NB4 (cell line): ENCODE data around the gene SFSWAP.

ENCODE experiments used
- DNase-seq: peaks from one replicate; pipeline ENCODE4 v3.0.0; 2010; ENCODE audit warnings: low read depth
- H3K4me3 ChIP-seq: one replicate; pipeline ENCODE4 v1.5.1; 2011; ENCODE audit warnings: mild to moderate bottlenecking, low read depth, low read length, moderate library complexity
- MYC ChIP-seq: IDR thresholded peaks from 2 replicates; pipeline ENCODE4 v1.6.1; 2011; ENCODE audit warnings: low read depth, low read length
- POLR2A ChIP-seq: IDR thresholded peaks from 2 replicates; pipeline ENCODE4 v1.6.1; 2011; ENCODE audit warnings: mild to moderate bottlenecking; ENCODE audit not compliant: insufficient read length; ENCODE audit errors: extremely low read depth
- TF ChIP-seq, protein P1 (sequence below): IDR thresholded peaks from one replicate; pipeline ENCODE4 v1.5.1; 2012; ENCODE audit warnings: low read depth, low read length
- TF ChIP-seq, protein P2 (sequence below): IDR thresholded peaks from 2 replicates; pipeline ENCODE4 v1.6.1; 2011; ENCODE audit warnings: low read depth, low read length

Gene SFSWAP

DNA sequence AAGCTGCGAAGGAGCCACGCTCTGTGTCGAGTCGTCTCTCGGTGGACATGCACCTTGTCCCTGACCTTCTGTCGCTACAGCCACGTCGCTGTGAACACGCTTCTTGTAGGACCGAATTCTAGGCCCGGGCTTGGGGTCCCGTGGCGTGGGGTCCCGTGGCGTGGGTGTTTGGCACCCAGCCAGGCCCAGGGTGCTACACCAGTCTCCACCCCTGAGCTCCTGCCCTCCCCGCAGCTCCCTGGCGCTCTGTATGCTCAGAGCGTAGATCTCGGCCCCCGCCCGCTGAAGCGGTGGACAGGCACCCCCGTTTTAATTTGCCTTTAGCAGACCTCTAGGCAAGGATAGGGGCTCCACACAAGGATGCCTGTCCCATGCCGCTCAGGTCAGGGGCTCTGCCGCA, 133.8 kb downstream of the SFSWAP start:
- no peak overlapping the region for H3K4me3 ChIP-seq
- no peak for DNase-seq
- TF ChIP-seq POLR2A (no peak), MYC (no peak)
- TF ChIP-seq, protein P1, sequence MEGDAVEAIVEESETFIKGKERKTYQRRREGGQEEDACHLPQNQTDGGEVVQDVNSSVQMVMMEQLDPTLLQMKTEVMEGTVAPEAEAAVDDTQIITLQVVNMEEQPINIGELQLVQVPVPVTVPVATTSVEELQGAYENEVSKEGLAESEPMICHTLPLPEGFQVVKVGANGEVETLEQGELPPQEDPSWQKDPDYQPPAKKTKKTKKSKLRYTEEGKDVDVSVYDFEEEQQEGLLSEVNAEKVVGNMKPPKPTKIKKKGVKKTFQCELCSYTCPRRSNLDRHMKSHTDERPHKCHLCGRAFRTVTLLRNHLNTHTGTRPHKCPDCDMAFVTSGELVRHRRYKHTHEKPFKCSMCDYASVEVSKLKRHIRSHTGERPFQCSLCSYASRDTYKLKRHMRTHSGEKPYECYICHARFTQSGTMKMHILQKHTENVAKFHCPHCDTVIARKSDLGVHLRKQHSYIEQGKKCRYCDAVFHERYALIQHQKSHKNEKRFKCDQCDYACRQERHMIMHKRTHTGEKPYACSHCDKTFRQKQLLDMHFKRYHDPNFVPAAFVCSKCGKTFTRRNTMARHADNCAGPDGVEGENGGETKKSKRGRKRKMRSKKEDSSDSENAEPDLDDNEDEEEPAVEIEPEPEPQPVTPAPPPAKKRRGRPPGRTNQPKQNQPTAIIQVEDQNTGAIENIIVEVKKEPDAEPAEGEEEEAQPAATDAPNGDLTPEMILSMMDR: no peak
- TF ChIP-seq, protein P2, sequence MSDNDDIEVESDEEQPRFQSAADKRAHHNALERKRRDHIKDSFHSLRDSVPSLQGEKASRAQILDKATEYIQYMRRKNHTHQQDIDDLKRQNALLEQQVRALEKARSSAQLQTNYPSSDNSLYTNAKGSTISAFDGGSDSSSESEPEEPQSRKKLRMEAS: no peak

DNA sequence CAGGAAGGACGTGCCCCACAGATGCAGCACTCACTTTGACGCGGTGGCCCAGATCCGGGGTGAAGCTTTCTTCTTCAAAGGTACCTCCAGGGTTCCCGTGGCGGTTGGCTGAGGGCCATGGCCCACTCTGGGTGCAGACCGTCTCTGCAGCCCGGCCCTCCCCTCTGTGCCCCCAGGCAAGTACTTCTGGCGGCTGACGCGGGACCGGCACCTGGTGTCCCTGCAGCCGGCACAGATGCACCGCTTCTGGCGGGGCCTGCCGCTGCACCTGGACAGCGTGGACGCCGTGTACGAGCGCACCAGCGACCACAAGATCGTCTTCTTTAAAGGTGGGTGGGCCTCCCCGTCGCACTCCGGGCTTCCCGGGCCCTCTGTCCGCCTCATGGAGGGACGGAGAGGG, 134.2 kb downstream of the SFSWAP start:
- no peak for DNase-seq
- TF ChIP-seq POLR2A (no peak), MYC (no peak)
- H3K4me3 ChIP-seq: no peak overlapping the region

DNA sequence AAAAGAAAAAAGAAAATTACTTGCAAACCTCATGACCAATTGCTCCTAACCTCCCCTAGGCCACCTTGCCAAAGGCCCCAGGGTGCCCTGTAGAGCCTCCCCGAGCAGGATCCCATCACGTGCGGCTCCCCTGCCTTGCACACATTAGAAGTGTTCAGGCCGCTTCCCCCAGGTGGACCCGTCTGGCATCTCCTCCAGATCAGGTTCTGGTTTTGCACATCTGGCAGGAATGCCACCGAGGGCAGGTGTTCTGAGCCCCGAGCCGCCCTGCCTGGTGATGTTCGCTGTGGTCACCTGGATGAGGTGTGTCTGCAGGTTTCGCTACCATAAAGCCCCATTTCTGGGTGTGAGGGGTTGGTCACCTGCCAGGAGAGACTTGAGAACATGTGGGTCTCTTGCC, 136.6 kb downstream of the SFSWAP start:
- no peak for DNase-seq
- no peak overlapping the region for H3K4me3 ChIP-seq
- TF ChIP-seq MYC (no peak), POLR2A (no peak)
- TF ChIP-seq, protein P1: no peak
- TF ChIP-seq, protein P2: no peak

DNA sequence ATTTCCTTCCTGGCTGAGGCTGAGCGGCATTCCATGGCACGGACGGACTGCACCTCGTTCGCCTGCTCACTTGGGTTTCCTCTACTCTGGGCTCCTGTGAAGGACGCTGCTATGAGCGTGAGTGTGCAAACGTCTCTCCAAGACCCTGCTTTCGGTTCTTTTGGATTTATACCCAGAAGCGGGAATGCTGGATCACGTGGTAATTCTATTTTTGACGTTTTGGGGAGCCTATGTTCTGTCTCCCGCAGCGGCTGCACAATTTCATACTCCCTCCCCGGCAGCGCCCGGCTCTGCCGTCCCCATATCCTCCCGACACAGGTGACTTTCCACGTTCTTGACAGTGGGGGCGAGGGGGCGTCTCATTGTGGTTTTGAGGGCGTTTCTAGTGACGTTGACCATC, 137.9 kb downstream of the SFSWAP start:
- no peak for DNase-seq
- TF ChIP-seq, protein P1: no peak
- TF ChIP-seq POLR2A: no peak
- H3K4me3 ChIP-seq: no peak overlapping the region
